Measurements from ENCODE around the gene PLCXD1.
"Not testable (repeated sequence)": the region's sequence is repeated elsewhere in the genome, so short reads cannot be mapped to it uniquely, and the experiment has no call there.

Gene PLCXD1

GRCh38 chrX:288561-288991 is 7.4 kb downstream of the PLCXD1 start:
- no peak overlapping the region for H3K4me3 ChIP-seq
- no peak overlapping the region for H3K27ac ChIP-seq

- no peak overlapping the region for H3K27ac ChIP-seq
- H3K4me3 ChIP-seq: no peak overlapping the region
These were observed 9.4 kb downstream of the PLCXD1 start for GRCh38 chrX:290476-291166.

GRCh38 chrX:291411-291901 is 10.3 kb downstream of the PLCXD1 start:
- Histone ChIP-seq H3K27ac (no peak overlapping the region), H3K4me3 (no peak overlapping the region)

GRCh38 chrX:292900-293897 is 12.0 kb downstream of the PLCXD1 start:
- no peak overlapping the region for H3K27ac ChIP-seq
- H3K4me3 ChIP-seq: no peak overlapping the region

- no peak overlapping the region for H3K4me3 ChIP-seq
- H3K27ac ChIP-seq: no peak overlapping the region
These were observed 14.0 kb downstream of the PLCXD1 start for GRCh38 chrX:295136-295535.

- Histone ChIP-seq H3K4me3 (no peak overlapping the region), H3K27ac (no peak overlapping the region)
These were observed 17.8 kb downstream of the PLCXD1 start for GRCh38 chrX:298993-299392.

- Histone ChIP-seq H3K27ac (no peak overlapping the region), H3K4me3 (no peak overlapping the region)
These were observed 19.2 kb downstream of the PLCXD1 start for GRCh38 chrX:300334-300733.

- H3K27ac ChIP-seq: no peak overlapping the region
- H3K4me3 ChIP-seq: no peak overlapping the region
These were observed 21.8 kb downstream of the PLCXD1 start for GRCh38 chrX:302975-303374.

- not testable (repeated sequence) for H3K27ac ChIP-seq
These were observed 24.8 kb downstream of the PLCXD1 start for GRCh38 chrX:305781-306613.

GRCh38 chrX:306614-307251 is 25.6 kb downstream of the PLCXD1 start:
- H3K27ac ChIP-seq, H3K4me3 ChIP-seq: not testable (repeated sequence)

More at GRCh38 chrX:305781-306613, 24.8 kb downstream of the PLCXD1 start:
- not testable (repeated sequence) for H3K4me3 ChIP-seq

GRCh38 chrX:307261-308111 is 26.3 kb downstream of the PLCXD1 start:
- Histone ChIP-seq H3K4me3 (no peak overlapping the region), H3K27ac (no peak overlapping the region)

GRCh38 chrX:308821-309520 is 27.8 kb downstream of the PLCXD1 start:
- Histone ChIP-seq H3K4me3 (no peak overlapping the region), H3K27ac (no peak overlapping the region)

- H3K4me3 ChIP-seq: no peak overlapping the region
- no peak overlapping the region for H3K27ac ChIP-seq
These were observed 29.5 kb downstream of the PLCXD1 start for GRCh38 chrX:310621-311155.

GRCh38 chrX:311156-312129 is 30.3 kb downstream of the PLCXD1 start:
- Histone ChIP-seq H3K4me3 (no peak overlapping the region), H3K27ac (no peak overlapping the region)

GRCh38 chrX:312621-313331 is 31.6 kb downstream of the PLCXD1 start:
- Histone ChIP-seq H3K27ac (no peak overlapping the region), H3K4me3 (no peak overlapping the region)

- H3K4me3 ChIP-seq: no peak overlapping the region
These were observed 32.4 kb downstream of the PLCXD1 start for GRCh38 chrX:313546-313945.

More at GRCh38 chrX:313546-313945, 32.4 kb downstream of the PLCXD1 start:
- no peak overlapping the region for H3K27ac ChIP-seq

Measured in skin epidermis (tissue), 12 donors.